ENCODE results near the gene PIGB. TPM values are rescaled to one million over a fixed set of nuclear protein-coding genes. Genes with fewer than 3 reads are reported as not detected.
"Not testable (repeated sequence)": the region's sequence is repeated elsewhere in the genome, so short reads cannot be mapped to it uniquely, and the experiment has no call there.

PIGB gene
- 10 to 100 TPM; 18.3 to 25.2 (median 18.7) TPM for polyA plus RNA-seq (ENCODE audit: insufficient read length in 3 of 3)
- long read RNA-seq, donor 1, partial matches to known transcripts: 10 of 32 reads
- long read RNA-seq, donor 1, other reads (novel, unspliced or antisense): 19 of 32 reads
- long read RNA-seq, donor 2, partial matches to known transcripts: 0 of 2 reads
- long read RNA-seq, donor 2, other reads (novel, unspliced or antisense): 0 of 2 reads
- long read RNA-seq, donor 3, partial matches to known transcripts: 59 of 69 reads
- long read RNA-seq, donor 3, other reads (novel, unspliced or antisense): 5 of 69 reads
- long read RNA-seq, donor 4, partial matches to known transcripts: 0 of 1 reads
- long read RNA-seq, donor 4, other reads (novel, unspliced or antisense): 0 of 1 reads
- long read RNA-seq, donor 5: 0 reads
- long read RNA-seq, donor 6, partial matches to known transcripts: 0 of 19 reads
- long read RNA-seq, donor 6, other reads (novel, unspliced or antisense): 17 of 19 reads
- long read RNA-seq, donor 7, partial matches to known transcripts: 72 of 92 reads
- long read RNA-seq, donor 7, other reads (novel, unspliced or antisense): 18 of 92 reads
- long read RNA-seq, donor 8: 0 reads
- long read RNA-seq, donor 9: 0 reads
- long read RNA-seq, donor 10, partial matches to known transcripts: 0 of 3 reads
- long read RNA-seq, donor 10, other reads (novel, unspliced or antisense): 0 of 3 reads
- long read RNA-seq, donor 11, partial matches to known transcripts: 27 of 36 reads
- long read RNA-seq, donor 11, other reads (novel, unspliced or antisense): 6 of 36 reads
- long read RNA-seq, donor 12, partial matches to known transcripts: 12 of 37 reads
- long read RNA-seq, donor 12, other reads (novel, unspliced or antisense): 23 of 37 reads
- long read RNA-seq, donor 13: 0 reads
- long read RNA-seq, donor 14, partial matches to known transcripts: 60 of 68 reads
- long read RNA-seq, donor 14, other reads (novel, unspliced or antisense): 6 of 68 reads
- long read RNA-seq, donor 15: 0 reads
- long read RNA-seq, donor 16, partial matches to known transcripts: 0 of 7 reads
- long read RNA-seq, donor 16, other reads (novel, unspliced or antisense): 0 of 7 reads

DNA sequence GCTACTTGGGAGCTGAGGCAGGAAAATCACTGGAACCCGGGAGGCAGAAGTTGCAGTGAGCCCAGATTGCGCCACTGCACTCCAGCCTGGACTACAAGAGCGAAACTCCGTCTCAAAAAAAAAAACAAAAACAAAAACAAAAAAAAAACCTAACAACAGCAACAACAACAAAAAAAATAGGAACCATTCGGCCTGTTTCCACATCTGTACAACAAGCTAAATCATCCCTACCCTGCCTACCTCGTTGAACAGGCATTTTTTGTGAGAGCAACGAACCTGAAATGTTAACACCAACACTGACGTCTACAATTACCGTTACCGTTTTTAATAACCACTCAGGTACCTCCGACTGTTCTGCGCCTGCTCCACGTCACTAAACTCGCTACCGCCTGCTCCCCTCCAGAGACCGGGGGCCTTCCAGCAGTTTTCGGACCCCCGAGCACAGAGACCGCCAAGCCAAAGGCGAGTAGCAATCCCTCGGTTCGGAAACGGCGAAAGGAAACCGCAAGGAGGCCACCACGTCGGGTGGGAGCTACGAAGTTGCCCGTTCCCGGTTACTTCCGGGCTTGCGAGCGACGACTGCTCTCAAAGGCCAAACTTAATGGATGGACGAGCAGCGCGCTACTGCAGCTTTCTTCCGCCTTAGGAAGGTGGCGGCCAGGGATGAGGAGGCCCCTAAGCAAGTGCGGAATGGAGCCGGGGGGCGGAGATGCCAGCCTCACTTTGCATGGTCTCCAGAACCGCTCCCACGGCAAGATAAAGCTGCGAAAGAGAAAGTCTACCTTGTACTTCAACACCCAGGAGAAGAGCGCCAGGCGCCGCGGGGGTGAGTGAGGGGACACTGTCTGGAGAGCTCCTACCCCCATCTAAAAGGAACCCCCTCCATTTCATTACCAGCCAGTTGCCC lies at the start of gene PIGB, which contains the start of gene PIGBOS1:
Gene PIGB (plus strand): TSS at position 635 of the 907 bp plus-strand sequence. CDS start 29 bp downstream, at position 664.
Gene PIGBOS1 (minus strand): TSS at position 536 of the 907 bp plus-strand sequence. CDS start 1,331 bp downstream, outside the sequence.
- peak; percentile 76 to 91 (median 85) for DNase-seq (ENCODE audit: extremely low read depth in 1 of 11, low read depth in 9 of 11, low spot score in 4 of 11)

DNA sequence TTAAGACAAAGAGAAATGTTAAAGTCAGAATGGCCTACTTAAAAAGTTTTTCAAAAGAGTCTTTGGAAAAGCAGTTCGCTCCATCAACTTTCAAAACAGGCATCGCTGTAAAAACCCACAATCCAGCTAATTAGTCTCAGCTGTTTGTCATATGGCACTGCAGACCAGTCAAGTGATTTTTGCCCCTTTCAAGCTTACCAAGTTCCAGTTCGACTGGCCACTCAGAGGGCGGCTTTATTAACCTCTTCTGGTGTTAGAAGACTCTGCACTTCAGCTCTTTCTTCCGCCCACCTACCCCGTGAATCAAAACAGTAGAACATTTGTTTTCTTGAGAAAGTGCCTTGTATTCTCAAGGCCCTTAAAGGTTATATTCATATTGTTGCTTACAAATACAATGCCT lies 48.7 kb upstream of the PIGB start:
- no peak for DNase-seq (ENCODE audit: extremely low read depth in 1 of 11, low read depth in 9 of 11, low spot score in 4 of 11)

GRCh38 chr15:55276324-55276723 lies 42.7 kb upstream of the PIGB start:
- no peak for DNase-seq (ENCODE audit: extremely low read depth in 1 of 11, low read depth in 9 of 11, low spot score in 4 of 11)

DNA sequence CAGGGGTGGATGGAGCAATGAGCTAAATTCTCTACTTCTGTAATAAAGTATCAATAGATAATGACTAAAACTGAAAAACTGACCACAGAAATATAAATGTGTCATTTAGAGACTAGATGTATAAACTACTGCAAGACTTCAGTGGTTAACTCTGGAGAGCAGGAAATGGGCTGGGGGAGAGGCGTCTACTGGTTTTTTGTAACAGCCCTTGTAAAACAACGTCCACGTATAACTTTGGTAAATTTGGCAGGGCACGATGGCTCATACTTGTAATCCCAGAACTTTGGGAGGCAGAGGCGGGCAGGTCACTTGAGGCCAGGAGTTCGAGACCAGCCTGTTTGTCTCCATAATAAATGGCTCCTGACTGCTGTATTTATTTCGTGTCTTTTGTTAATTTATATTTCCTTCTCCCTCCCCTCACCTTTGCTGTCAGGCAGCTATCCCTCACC lies 41.9 kb upstream of the PIGB start:
- DNase-seq (ENCODE audit: extremely low read depth in 1 of 11, low read depth in 9 of 11, low spot score in 4 of 11): no peak

DNA sequence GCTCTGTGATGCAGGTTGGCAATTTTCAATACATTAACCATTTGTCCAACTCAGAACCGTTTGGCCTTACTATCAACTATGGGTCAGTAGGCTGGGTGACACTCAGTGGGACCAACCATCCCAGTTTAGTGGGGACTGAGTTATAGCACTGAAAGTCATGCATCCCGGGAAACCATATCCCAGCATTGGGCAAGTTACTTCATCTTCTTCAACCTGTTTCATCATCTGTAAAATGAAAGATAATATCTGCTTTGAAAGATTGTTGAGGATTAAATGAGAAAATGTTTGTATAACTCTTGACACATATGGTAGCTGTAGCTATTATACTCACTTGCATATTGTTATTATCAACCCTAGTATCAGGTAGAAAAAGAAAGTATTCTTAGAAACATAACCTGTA lies 41.3 kb upstream of the PIGB start:
- no peak for DNase-seq (ENCODE audit: extremely low read depth in 1 of 11, low read depth in 9 of 11, low spot score in 4 of 11)

- no peak for DNase-seq (ENCODE audit: extremely low read depth in 1 of 11, low read depth in 9 of 11, low spot score in 4 of 11)
Measured at GRCh38 chr15:55279100-55279745, 39.8 kb upstream of the PIGB start.

DNA sequence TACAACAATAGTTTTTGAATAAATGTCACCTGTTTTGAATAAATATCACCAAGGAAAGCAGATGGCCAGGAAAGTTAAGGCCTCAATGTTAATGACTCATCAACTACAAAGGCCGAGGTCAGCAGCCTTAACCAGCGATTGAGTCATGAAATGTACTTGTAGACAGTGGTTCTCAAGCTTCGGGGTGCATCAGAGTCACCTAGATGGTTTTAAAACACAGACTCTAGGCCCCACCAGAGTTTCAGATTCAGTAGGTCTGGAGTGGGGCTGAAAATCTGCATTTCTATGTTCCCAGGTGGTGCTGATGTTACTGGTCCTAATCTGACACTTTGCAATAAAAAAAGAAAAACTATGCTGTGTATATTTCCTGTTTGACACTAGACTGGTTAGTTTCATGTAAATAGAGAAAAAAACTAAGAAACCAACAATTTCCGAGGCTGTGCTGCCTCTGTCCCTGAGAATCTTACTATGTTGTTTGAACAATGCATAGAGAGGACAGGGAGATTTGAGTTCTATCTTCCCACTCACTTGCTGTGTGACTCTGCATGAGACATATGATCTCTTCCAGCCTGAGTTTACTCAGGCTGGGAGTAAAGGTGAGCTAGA lies 39.2 kb upstream of the PIGB start:
- DNase-seq (ENCODE audit: extremely low read depth in 1 of 11, low read depth in 9 of 11, low spot score in 4 of 11): no peak

GRCh38 chr15:55280589-55280988 lies 38.4 kb upstream of the PIGB start:
- not testable (repeated sequence) for DNase-seq (ENCODE audit: extremely low read depth in 1 of 11, low read depth in 9 of 11, low spot score in 4 of 11)

DNA sequence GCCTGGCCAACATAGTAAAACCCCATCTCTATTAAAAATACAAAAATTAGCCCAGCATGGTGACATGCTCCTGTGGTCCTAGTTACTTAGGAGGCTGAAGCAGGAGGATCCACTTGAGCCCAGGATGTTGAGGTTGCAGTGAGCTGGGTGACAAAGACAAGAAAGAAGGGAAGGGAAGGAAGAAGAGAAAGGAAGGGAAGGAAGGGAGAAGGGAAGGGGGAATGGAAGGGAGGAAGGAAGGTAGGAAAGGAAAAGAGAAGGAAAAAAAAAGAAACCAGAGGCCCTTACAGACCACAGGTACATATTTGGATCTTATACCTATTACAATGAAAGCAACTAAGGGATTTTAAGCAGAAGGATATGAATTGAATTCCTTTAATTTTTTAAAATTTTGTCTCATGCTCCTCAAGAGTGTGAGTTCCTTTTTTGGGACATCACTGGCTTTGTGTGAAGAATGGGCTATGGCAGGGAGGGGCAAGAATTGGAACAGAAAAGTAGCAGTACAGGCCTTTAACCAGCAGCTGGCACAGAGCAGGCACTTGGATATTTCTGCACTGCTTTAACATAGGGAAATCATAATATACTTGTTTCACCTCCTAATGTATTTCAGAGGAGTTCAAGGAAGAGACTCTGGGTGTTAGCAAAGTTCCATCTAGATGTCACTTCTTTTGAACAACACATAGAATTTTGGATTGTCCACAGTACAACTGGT lies 37.3 kb upstream of the PIGB start:
- no peak for DNase-seq (ENCODE audit: extremely low read depth in 1 of 11, low read depth in 9 of 11, low spot score in 4 of 11)

DNA sequence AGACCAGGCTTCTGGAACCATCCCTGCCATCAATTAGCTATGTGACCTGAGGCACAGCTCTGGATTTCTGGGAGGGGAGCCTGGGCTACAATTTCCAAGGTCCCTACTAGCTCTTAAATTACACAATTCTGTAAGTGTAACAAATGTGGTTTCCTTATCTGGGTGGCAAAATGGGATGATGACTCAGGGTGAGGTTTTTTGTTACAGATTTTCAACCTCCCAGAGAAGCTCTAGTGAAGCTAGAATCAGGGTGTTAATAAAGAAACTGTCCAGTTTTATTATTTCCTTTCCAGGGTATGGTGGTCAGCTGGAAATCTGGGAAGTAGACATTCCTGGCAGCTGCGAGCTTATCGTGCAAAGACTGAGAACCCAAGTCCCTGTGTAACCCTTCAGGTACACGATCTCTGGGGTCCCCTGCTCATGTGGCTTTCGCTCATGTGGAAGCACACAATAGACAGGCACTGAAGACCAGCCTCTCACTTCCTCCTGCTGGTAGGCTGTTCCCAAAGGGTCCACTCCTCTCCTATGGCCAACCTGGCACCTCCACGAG lies 36.7 kb upstream of the PIGB start:
- DNase-seq (ENCODE audit: extremely low read depth in 1 of 11, low read depth in 9 of 11, low spot score in 4 of 11): no peak

DNA sequence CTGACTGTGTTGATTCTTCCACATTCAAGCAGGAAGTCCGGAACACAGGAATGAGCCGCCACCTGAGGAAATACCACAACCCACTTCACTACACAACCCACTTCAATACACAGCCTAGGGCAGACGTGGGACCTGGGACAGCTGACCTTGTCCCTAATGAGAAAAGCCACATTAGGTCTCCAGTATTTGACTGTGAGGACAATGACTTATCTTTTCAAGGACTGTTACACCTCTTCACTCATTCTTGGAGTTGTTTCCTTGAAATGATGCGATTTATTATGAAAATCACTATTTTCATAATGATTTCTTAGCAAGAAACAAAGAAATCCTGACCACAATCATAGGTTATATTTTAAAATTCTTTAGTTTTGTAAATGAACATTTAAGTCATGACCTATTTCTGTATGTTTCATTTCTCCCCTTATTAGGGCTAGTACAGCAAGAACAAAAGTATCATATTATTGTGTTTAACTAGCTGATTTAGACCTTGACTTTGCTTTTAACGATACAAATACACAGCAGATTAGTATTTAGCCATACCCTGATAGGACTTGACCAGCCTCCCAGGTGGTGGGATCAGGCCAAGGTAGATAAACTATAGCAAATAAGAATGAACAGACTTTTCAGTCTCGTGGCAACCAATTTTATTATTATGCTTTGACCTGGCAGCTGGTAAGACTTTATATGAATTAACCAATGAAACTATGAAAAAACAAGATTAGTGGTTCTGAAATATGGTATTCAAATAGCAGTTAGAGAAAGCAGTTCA lies 35.5 kb upstream of the PIGB start:
- no peak for DNase-seq (ENCODE audit: extremely low read depth in 1 of 11, low read depth in 9 of 11, low spot score in 4 of 11)

DNA sequence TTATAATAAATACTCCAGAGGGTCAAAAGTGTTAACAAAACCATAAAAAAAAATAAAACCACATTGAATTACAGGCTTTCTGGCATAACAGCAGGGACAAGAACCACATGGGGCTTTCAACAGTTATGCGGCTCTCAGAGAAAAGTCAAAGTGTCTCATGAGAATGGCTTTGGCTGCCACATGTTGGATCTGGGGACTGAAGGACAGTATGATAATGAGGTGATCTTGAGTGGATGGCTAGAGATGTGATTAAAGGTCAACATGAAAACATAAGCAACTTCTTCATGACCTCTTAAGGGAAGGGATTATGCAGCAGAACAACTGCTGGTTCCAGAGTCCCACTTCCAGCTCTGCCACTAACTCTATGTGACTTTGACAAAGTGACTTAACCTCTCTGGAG lies 34.6 kb upstream of the PIGB start:
- no peak for DNase-seq (ENCODE audit: extremely low read depth in 1 of 11, low read depth in 9 of 11, low spot score in 4 of 11)

DNA sequence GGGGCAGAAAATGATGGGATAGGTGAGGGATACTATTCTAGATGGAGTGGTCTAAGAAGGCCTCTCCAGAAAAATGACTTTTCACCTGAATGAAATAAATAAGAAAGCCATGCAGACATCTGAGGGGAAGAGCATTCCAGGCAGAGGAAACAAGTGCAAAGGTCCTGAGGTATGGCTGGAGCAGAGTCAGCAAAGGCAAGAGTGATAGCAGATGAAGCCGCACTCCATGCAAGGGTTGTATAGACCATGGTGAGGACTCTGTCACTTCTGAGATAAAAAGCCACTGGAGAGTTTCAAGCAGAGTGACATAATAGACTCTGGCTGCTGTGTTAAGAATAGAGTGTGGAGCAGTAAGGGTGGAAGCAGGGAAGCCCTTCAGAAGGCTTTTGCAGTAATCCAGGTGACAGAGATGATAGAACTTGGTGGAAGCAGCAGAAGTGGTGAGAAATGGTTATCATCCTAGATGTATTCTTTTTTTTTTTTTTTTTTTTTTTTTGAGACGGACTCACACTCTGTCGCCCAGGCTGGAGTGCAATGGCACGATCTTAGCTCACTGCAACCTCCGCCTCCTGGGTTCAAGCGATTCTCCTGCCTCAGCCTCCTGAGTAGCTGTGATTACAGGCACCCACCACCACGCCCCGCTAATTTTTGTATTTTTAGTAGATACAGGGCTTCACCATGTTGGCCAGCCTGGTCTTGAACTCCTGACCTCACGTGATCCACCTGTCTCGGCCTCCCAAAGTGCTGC lies 32.4 kb upstream of the PIGB start:
- DNase-seq (ENCODE audit: extremely low read depth in 1 of 11, low read depth in 9 of 11, low spot score in 4 of 11): not testable (repeated sequence)

GRCh38 chr15:55288006-55288717 lies 30.9 kb upstream of the PIGB start:
- DNase-seq (ENCODE audit: extremely low read depth in 1 of 11, low read depth in 9 of 11, low spot score in 4 of 11): no peak
